RWPE2 (cell line): ENCODE data around the gene ZFP57.
"Not testable (repeated sequence)": the region's sequence is repeated elsewhere in the genome, so short reads cannot be mapped to it uniquely, and the experiment has no call there.

Source experiments
- ATAC-seq: fragments of 200-7000 bp; cut with Tn5 transposase; 3 replicates; pipeline ENCODE4 v1.9.1; 2021; ENCODE audit warnings: low read depth
- DNase-seq: peaks from one replicate; pipeline ENCODE4 v3.0.0-alpha.2; 2020; ENCODE audit warnings: low spot score
- H3K27ac ChIP-seq: fragments of 450-650 bp; 2 replicates; pipeline ENCODE4 v1.5.1; 2017; ENCODE audit warnings: mild to moderate bottlenecking; ENCODE audit not compliant: poor library complexity, severe bottlenecking
- H3K27me3 ChIP-seq: fragments of 250-450 bp; sonication (Bioruptor Pico); 2 replicates; pipeline ENCODE4 v1.5.1; 2021; ENCODE audit warnings: mild to moderate bottlenecking, moderate library complexity; ENCODE audit not compliant: insufficient read depth, poor library complexity, severe bottlenecking
- H3K36me3 ChIP-seq: fragments of 250-450 bp; sonication (Bioruptor Pico); 2 replicates; pipeline ENCODE4 v1.5.1; 2020; ENCODE audit warnings: low read depth, mild to moderate bottlenecking, moderate library complexity
- H3K4me1 ChIP-seq: fragments of 250-450 bp; sonication (Bioruptor Pico); 2 replicates; pipeline ENCODE4 v1.5.1; 2021; ENCODE audit warnings: mild to moderate bottlenecking, moderate library complexity; ENCODE audit not compliant: insufficient read depth, poor library complexity, severe bottlenecking
- H3K4me3 ChIP-seq: fragments of 250-450 bp; sonication (Bioruptor Pico); 2 replicates; pipeline ENCODE4 v1.5.1; 2021; ENCODE audit warnings: mild to moderate bottlenecking, moderate library complexity; ENCODE audit not compliant: severe bottlenecking
- H3K9me3 ChIP-seq: fragments of 250-450 bp; sonication (Bioruptor Pico); 2 replicates; pipeline ENCODE4 v1.5.1; 2021; ENCODE audit warnings: mild to moderate bottlenecking, moderate library complexity; ENCODE audit not compliant: severe bottlenecking
- CTCF ChIP-seq: fragments of 450-650 bp; IDR thresholded peaks from one replicate; pipeline ENCODE4 v1.5.1; 2017; ENCODE audit warnings: mild to moderate bottlenecking, moderate library complexity; ENCODE audit not compliant: poor library complexity, severe bottlenecking

The ZFP57 gene

GRCh38 chr6:29674008-29674407, 6.9 kb downstream of the ZFP57 start:
- TF ChIP-seq CTCF: no peak
- no peak for DNase-seq
- no peak overlapping the region for H3K4me3 ChIP-seq
- peaks cover 51% of the 10 kb centered on the region for H3K36me3 ChIP-seq
- H3K9me3 ChIP-seq: no peaks in the 10 kb centered on the region
- peaks cover 31% of the 10 kb centered on the region for H3K4me1 ChIP-seq
- no peak for ATAC-seq
- H3K27me3 ChIP-seq: no peaks in the 10 kb centered on the region
- no peak overlapping the region for H3K27ac ChIP-seq

- Histone ChIP-seq H3K4me1 (peaks cover 23% of the 10 kb centered on the region), H3K9me3 (no peaks in the 10 kb centered on the region), H3K4me3 (no peak overlapping the region), H3K27ac (no peak overlapping the region), H3K36me3 (peaks cover 44% of the 10 kb centered on the region), H3K27me3 (no peaks in the 10 kb centered on the region)
- ATAC-seq (no peak), DNase-seq (no peak)
- TF ChIP-seq CTCF: no peak
Observed at GRCh38 chr6:29673161-29673560, 7.8 kb downstream of the ZFP57 start.

GRCh38 chr6:29672116-29672515, 8.8 kb downstream of the ZFP57 start:
- H3K27ac ChIP-seq, H3K27me3 ChIP-seq, H3K9me3 ChIP-seq, ATAC-seq, DNase-seq, H3K4me3 ChIP-seq: not testable (repeated sequence)
- Histone ChIP-seq H3K36me3 (peaks cover 44% of the 10 kb centered on the region), H3K4me1 (peaks cover 12% of the 10 kb centered on the region)

- no peaks in the 10 kb centered on the region for H3K9me3 ChIP-seq
- H3K27ac ChIP-seq: no peak overlapping the region
- no peak for TF ChIP-seq CTCF
- peaks cover 5% of the 10 kb centered on the region for H3K4me1 ChIP-seq
- no peak for DNase-seq
- peaks cover 43% of the 10 kb centered on the region for H3K36me3 ChIP-seq
- H3K4me3 ChIP-seq: no peak overlapping the region
- no peaks in the 10 kb centered on the region for H3K27me3 ChIP-seq
- no peak for ATAC-seq
Observed at GRCh38 chr6:29671026-29671425, 9.9 kb downstream of the ZFP57 start.

- no peak overlapping the region for H3K27ac ChIP-seq
- H3K36me3 ChIP-seq: peaks cover 11% of the 10 kb centered on the region
- H3K4me3 ChIP-seq: no peak overlapping the region
- H3K9me3 ChIP-seq: no peaks in the 10 kb centered on the region
- DNase-seq: no peak
- peaks cover under 1% of the 10 kb centered on the region for H3K4me1 ChIP-seq
- no peak for TF ChIP-seq CTCF
- no peak for ATAC-seq
- H3K27me3 ChIP-seq: no peaks in the 10 kb centered on the region
Observed at GRCh38 chr6:29667158-29667557, 13.8 kb downstream of the ZFP57 start.
